Esophagus (tissue), 2 donors: Measurements from ENCODE around the gene KRT6C. TPM values are rescaled to one million over a fixed set of nuclear protein-coding genes. Genes with fewer than 3 reads are reported as not detected.

Source experiments
- H3K27ac ChIP-seq, 2 donors: one replicate each; pipeline ENCODE4 v1.5.1; 2013; ENCODE audit warnings: low read depth in 2 of 2, mild to moderate bottlenecking in 2 of 2, inconsistent platforms in 1 of 2, low read length in 1 of 2, moderate library complexity in 1 of 2
- H3K27me3 ChIP-seq, 2 donors: one replicate each; pipeline ENCODE4 v1.6.1; 2013; ENCODE audit warnings: low read length in 2 of 2, control low read depth in 1 of 2, mild to moderate bottlenecking in 1 of 2; ENCODE audit not compliant: insufficient read depth in 2 of 2, control insufficient read depth in 1 of 2
- H3K36me3 ChIP-seq, 2 donors: one replicate each; pipeline ENCODE4 v1.6.1; 2013; ENCODE audit warnings: low read length in 1 of 2; ENCODE audit not compliant: control insufficient read depth in 2 of 2, insufficient read depth in 2 of 2
- H3K4me1 ChIP-seq, 2 donors: one replicate each; pipeline ENCODE4 v1.6.1; 2013; ENCODE audit warnings: low read length in 1 of 2; ENCODE audit not compliant: control insufficient read depth in 2 of 2, insufficient read depth in 2 of 2
- H3K4me3 ChIP-seq, 2 donors: one replicate each; pipeline ENCODE4 v1.5.1; 2013; ENCODE audit warnings: low read length in 2 of 2, mild to moderate bottlenecking in 2 of 2, low read depth in 1 of 2, moderate library complexity in 1 of 2
- H3K9me3 ChIP-seq, 2 donors: one replicate each; pipeline ENCODE4 v1.6.1; 2013; ENCODE audit warnings: mild to moderate bottlenecking in 2 of 2, low read depth in 1 of 2, low read length in 1 of 2, moderate library complexity in 1 of 2; ENCODE audit not compliant: control insufficient read depth in 2 of 2, insufficient read depth in 1 of 2
- WGBS, 2 donors: extraction: QIAGEN DNeasy Blood & Tissue Kit; methylation state at CpG; one replicate each; pipeline ENCODE4 v1.1.7; 2013; 5-methylcytosine and 5-hydroxymethylcytosine counted together
- polyA plus RNA-seq, 2 donors: library from polyadenylated mRNA; stranded (reverse); fragments of 200-250 nt; gene quantifications; one replicate each; pipeline ENCODE4 v1.2.3, GENCODE V29; 2013
- donor health status: healthy with polysubstance abuse.
- donor health status: Bipolar disorder and iron deficiency.

KRT6C gene
- polyA plus RNA-seq, 2 donors, result 229 to 427 TPM

- 82 to 86% methylated on average over 6 of the region's 6 CpGs for WGBS, 2 donors
These were observed 27.1 kb downstream of the KRT6C start for GRCh38 chr12:52446367-52447045.

GRCh38 chr12:52445876-52446275, 27.7 kb downstream of the KRT6C start:
- peaks cover 0 to 5% of the 10 kb centered on the region in 2 donors for H3K36me3 ChIP-seq
- no peak overlapping the region for H3K4me3 ChIP-seq
- peaks cover 0 to 6% of the 10 kb centered on the region in 2 donors for H3K4me1 ChIP-seq
- 55 to 68% methylated on average over 3 of the region's 3 CpGs for WGBS, 2 donors
- no peaks in the 10 kb centered on the region for H3K9me3 ChIP-seq
- no peaks in the 10 kb centered on the region for H3K27me3 ChIP-seq
- H3K27ac ChIP-seq, result no peak overlapping the region

More at GRCh38 chr12:52446367-52447045, 27.1 kb downstream of the KRT6C start:
- peaks cover 0 to 5% of the 10 kb centered on the region in 2 donors for H3K36me3 ChIP-seq
- H3K4me3 ChIP-seq, result no peak overlapping the region
- H3K27ac ChIP-seq, result no peak overlapping the region
- H3K4me1 ChIP-seq, result peaks cover 0 to 6% of the 10 kb centered on the region in 2 donors
- no peaks in the 10 kb centered on the region for H3K27me3 ChIP-seq
- H3K9me3 ChIP-seq, result no peaks in the 10 kb centered on the region

- Histone ChIP-seq H3K4me1 (peaks cover 0 to 11% of the 10 kb centered on the region in 2 donors), H3K4me3 (no peak overlapping the region), H3K36me3 (peaks cover 0 to 5% of the 10 kb centered on the region in 2 donors), H3K9me3 (no peaks in the 10 kb centered on the region), H3K27me3 (no peaks in the 10 kb centered on the region), H3K27ac (peak overlapping the region; percentile 23 to 50)
- 53 to 58% methylated on average over 10 of the region's 10 CpGs for WGBS, 2 donors
These were observed 28.7 kb downstream of the KRT6C start for GRCh38 chr12:52444647-52445595.

GRCh38 chr12:52443966-52444365, 29.6 kb downstream of the KRT6C start:
- 86 to 94% methylated on average over 3 of the region's 3 CpGs for WGBS, 2 donors
- no peaks in the 10 kb centered on the region for H3K9me3 ChIP-seq
- H3K36me3 ChIP-seq, result peaks cover 0 to 5% of the 10 kb centered on the region in 2 donors
- H3K27me3 ChIP-seq, result no peaks in the 10 kb centered on the region
- peak overlapping the region in 1 of 2 donors; percentile 34 for H3K27ac ChIP-seq
- peaks cover 4 to 17% of the 10 kb centered on the region in 2 donors for H3K4me1 ChIP-seq
- no peak overlapping the region for H3K4me3 ChIP-seq

- Histone ChIP-seq H3K27me3 (no peaks in the 10 kb centered on the region), H3K4me3 (no peak overlapping the region), H3K27ac (no peak overlapping the region), H3K9me3 (no peaks in the 10 kb centered on the region), H3K36me3 (no peaks in the 10 kb centered on the region), H3K4me1 (peaks cover 4 to 20% of the 10 kb centered on the region in 2 donors)
- 39 to 44% methylated on average over 6 of the region's 6 CpGs for WGBS, 2 donors
These were observed 31.0 kb downstream of the KRT6C start for GRCh38 chr12:52442600-52443061.

- Histone ChIP-seq H3K27ac (peak overlapping the region; percentile 74 to 89), H3K27me3 (no peaks in the 10 kb centered on the region), H3K4me3 (no peak overlapping the region), H3K4me1 (peaks cover 4 to 25% of the 10 kb centered on the region in 2 donors), H3K9me3 (no peaks in the 10 kb centered on the region), H3K36me3 (no peaks in the 10 kb centered on the region)
- 45 to 46% methylated on average over 9 of the region's 9 CpGs for WGBS, 2 donors
These were observed 32.2 kb downstream of the KRT6C start for GRCh38 chr12:52441320-52441911.

GRCh38 chr12:52440821-52441319, 32.7 kb downstream of the KRT6C start:
- no peaks in the 10 kb centered on the region for H3K9me3 ChIP-seq
- H3K27me3 ChIP-seq, result no peaks in the 10 kb centered on the region
- WGBS, 2 donors, result 53 to 61% methylated on average over 5 of the region's 5 CpGs
- peak overlapping the region; percentile 74 to 89 for H3K27ac ChIP-seq
- H3K4me3 ChIP-seq, result no peak overlapping the region
- no peaks in the 10 kb centered on the region for H3K36me3 ChIP-seq
- H3K4me1 ChIP-seq, result peaks cover 4 to 26% of the 10 kb centered on the region in 2 donors

- Histone ChIP-seq H3K27me3 (no peaks in the 10 kb centered on the region), H3K4me1 (peaks cover 4 to 26% of the 10 kb centered on the region in 2 donors), H3K4me3 (no peak overlapping the region), H3K36me3 (no peaks in the 10 kb centered on the region), H3K27ac (peak overlapping the region in 1 of 2 donors; percentile 65), H3K9me3 (no peaks in the 10 kb centered on the region)
- 45 to 56% methylated on average over 2 of the region's 2 CpGs for WGBS, 2 donors
These were observed 33.8 kb downstream of the KRT6C start for GRCh38 chr12:52439845-52440244.

GRCh38 chr12:52439420-52439819, 34.2 kb downstream of the KRT6C start:
- WGBS, 2 donors, result 80 to 81% methylated on average over 8 of the region's 8 CpGs
- peak overlapping the region in 1 of 2 donors; percentile 65 for H3K27ac ChIP-seq
- H3K4me1 ChIP-seq, result peaks cover 4 to 24% of the 10 kb centered on the region in 2 donors
- H3K9me3 ChIP-seq, result no peaks in the 10 kb centered on the region
- H3K4me3 ChIP-seq, result no peak overlapping the region
- H3K36me3 ChIP-seq, result no peaks in the 10 kb centered on the region
- H3K27me3 ChIP-seq, result no peaks in the 10 kb centered on the region
